A549 (cell line): ENCODE results near the gene PPP2R3B. TPM values are rescaled to one million over a fixed set of nuclear protein-coding genes. Genes with fewer than 3 reads are reported as not detected.

ENCODE experiments used
- ATAC-seq, 2 experiments: fragments of 200-7000 bp in 1 of 2; fragments of >200 bp in 1 of 2; cut with Nextera tagmentation in 1 of 2; cut with Tn5 transposase in 1 of 2; 3 replicates each; pipeline versions ENCODE4 v1.8.0 to v1.9.1; 2018 to 2020; ENCODE audit warnings: mild to moderate bottlenecking in 1 of 2, moderate library complexity in 1 of 2
- CTCF ChIA-PET: fragments of 300-600 bp; sonication (Branson Sonifier 250); formaldehyde crosslinking; extraction: SDS; loops from one replicate; lab custom pipeline; 2021; ENCODE audit warnings: antibody characterized with exemption, inconsistent platforms; lab: Yijun Ruan, JAX
- POLR2A ChIA-PET: fragments of 350-600 bp; formaldehyde crosslinking; extraction: SDS; loops from one replicate; lab custom pipeline; 2021; ENCODE audit warnings: antibody characterized with exemption, inconsistent platforms; lab: Yijun Ruan, JAX
- DNase-seq, 2 experiments: peaks; one replicate each; pipeline versions ENCODE4 v3.0.0 to v3.0.0-alpha.2; 2011 to 2016; ENCODE audit warnings: low read depth in 1 of 2, low spot score in 1 of 2
- FAIRE-seq: peaks from 2 replicates; lab custom pipeline; 2011; peaks lifted over from hg19 to GRCh38; lab: Jason Lieb, UNC
- H3K27ac ChIP-seq, 2 experiments: fragments of >200 bp; sonication (Bioruptor Twin); formaldehyde crosslinking; 3 replicates each; pipeline ENCODE4 v1.5.1; 2016 to 2017
- H3K4me1 ChIP-seq: fragments of >200 bp; sonication (Bioruptor Twin); formaldehyde crosslinking; 3 replicates; pipeline ENCODE4 v1.6.1; 2016
- H3K4me2 ChIP-seq: fragments of >200 bp; sonication (Bioruptor Twin); formaldehyde crosslinking; 3 replicates; pipeline ENCODE4 v1.6.1; 2016
- H3K4me3 ChIP-seq: fragments of >200 bp; sonication (Bioruptor Twin); formaldehyde crosslinking; 3 replicates; pipeline ENCODE4 v1.5.1; 2016
- H3K9me3 ChIP-seq: fragments of >200 bp; sonication (Bioruptor Twin); formaldehyde crosslinking; 3 replicates; pipeline ENCODE4 v1.6.1; 2016
- CHD2 ChIP-seq: fragments of 150-350 bp; IDR thresholded peaks from 2 replicates; pipeline ENCODE4 v1.6.1; 2014; ENCODE audit warnings: low read length; ENCODE audit not compliant: partially characterized antibody
- CHD4 ChIP-seq: fragments of 200-600 bp; sonication (generic); IDR thresholded peaks from 2 replicates; pipeline ENCODE4 v1.6.1; 2016; ENCODE audit warnings: antibody characterized with exemption, mild to moderate bottlenecking, borderline replicate concordance
- EHMT2 ChIP-seq: fragments of 200-600 bp; sonication (generic); IDR thresholded peaks from 2 replicates; pipeline ENCODE4 v1.6.1; 2016; ENCODE audit warnings: antibody characterized with exemption, low read depth, mild to moderate bottlenecking, moderate library complexity
- EP300 ChIP-seq, 2 experiments: fragments of >200 bp; sonication (Bioruptor Twin); formaldehyde crosslinking; IDR thresholded peaks; 2 replicates in 1 of 2; 3 replicates in 1 of 2; pipeline ENCODE4 v1.6.1; 2016 to 2017
- FOSB ChIP-seq: fragments of 250-450 bp; sonication (Bioruptor Pico); IDR thresholded peaks from 2 replicates; pipeline ENCODE4 v1.5.0; 2020; ENCODE audit warnings: mild to moderate bottlenecking, moderate library complexity
- FOSL2 ChIP-seq, 2 experiments: fragments of 450-650 bp in 1 of 2; fragments of >200 bp in 1 of 2; sonication (Bioruptor Twin) in 1 of 2; formaldehyde crosslinking; IDR thresholded peaks; 2 replicates each; pipeline versions ENCODE4 v1.5.0 to v1.6.1; 2016 to 2020; ENCODE audit warnings: mild to moderate bottlenecking in 1 of 2, moderate library complexity in 1 of 2
- HOXB13 ChIP-seq: fragments of 250-450 bp; sonication (Bioruptor Pico); IDR thresholded peaks from 2 replicates; pipeline ENCODE4 v1.5.0; 2020; ENCODE audit warnings: low read depth, mild to moderate bottlenecking, moderate library complexity
- HOXB5 ChIP-seq: fragments of 250-450 bp; sonication (Bioruptor Pico); IDR thresholded peaks from 2 replicates; pipeline ENCODE4 v1.5.0; 2020; ENCODE audit warnings: mild to moderate bottlenecking, moderate library complexity
- JUN ChIP-seq, 2 experiments: fragments of >200 bp; sonication (Bioruptor Twin); formaldehyde crosslinking; IDR thresholded peaks; 2 replicates in 1 of 2; 3 replicates in 1 of 2; pipeline ENCODE4 v1.6.1; 2016 to 2017
- KDM1A ChIP-seq: fragments of 200-600 bp; sonication (generic); IDR thresholded peaks from 2 replicates; pipeline ENCODE4 v1.6.1; 2016; ENCODE audit warnings: low read depth, mild to moderate bottlenecking
- MAFK ChIP-seq: fragments of 450-650 bp; IDR thresholded peaks from 2 replicates; pipeline ENCODE4 v1.6.1; 2014; ENCODE audit not compliant: partially characterized antibody
- MAZ ChIP-seq: fragments of 150-350 bp; IDR thresholded peaks from 2 replicates; pipeline ENCODE4 v1.6.1; 2014; ENCODE audit warnings: antibody characterized with exemption, low read depth, low read length, borderline replicate concordance
- MYC ChIP-seq: IDR thresholded peaks from 2 replicates; pipeline ENCODE4 v1.6.1; 2012; ENCODE audit warnings: mild to moderate bottlenecking, inconsistent platforms, low read length, improper control_type of control experiment, borderline replicate concordance
- NFE2L2 ChIP-seq: fragments of 150-350 bp; conservative IDR thresholded peaks from 2 replicates; pipeline ENCODE4 v1.6.1; 2014; ENCODE audit warnings: low read length
- NPAS2 ChIP-seq: fragments of 250-450 bp; sonication (Bioruptor Pico); IDR thresholded peaks from 2 replicates; pipeline ENCODE4 v1.8.0; 2022; ENCODE audit warnings: mild to moderate bottlenecking, moderate library complexity, borderline replicate concordance
- POLR2A ChIP-seq: IDR thresholded peaks from 2 replicates; pipeline ENCODE4 v1.6.1; 2012; ENCODE audit warnings: mild to moderate bottlenecking, low read length
- RAD21 ChIP-seq, 2 experiments: fragments of >200 bp in 1 of 2; sonication (Bioruptor Twin) in 1 of 2; formaldehyde crosslinking in 1 of 2; IDR thresholded peaks in 1 of 2; conservative IDR thresholded peaks in 1 of 2; 2 replicates in 1 of 2; 3 replicates in 1 of 2; pipeline ENCODE4 v1.6.1; 2012 to 2018; ENCODE audit warnings: inconsistent platforms in 1 of 2
- RCOR1 ChIP-seq: fragments of 150-350 bp; IDR thresholded peaks from 2 replicates; pipeline ENCODE4 v1.6.1; 2014; ENCODE audit warnings: antibody characterized with exemption, low read length, low read depth
- RFX5 ChIP-seq: fragments of 450-650 bp; IDR thresholded peaks from 2 replicates; pipeline ENCODE4 v1.7.1; 2014; ENCODE audit warnings: antibody characterized with exemption, mild to moderate bottlenecking, moderate library complexity
- RNF2 ChIP-seq: fragments of 200-600 bp; sonication (generic); IDR thresholded peaks from 2 replicates; pipeline ENCODE4 v1.6.1; 2016; ENCODE audit warnings: low read depth, mild to moderate bottlenecking, antibody characterized with exemption, moderate library complexity, borderline replicate concordance
- SMC3 ChIP-seq: fragments of >200 bp; sonication (Bioruptor Twin); formaldehyde crosslinking; IDR thresholded peaks from 3 replicates; pipeline ENCODE4 v1.6.1; 2018; ENCODE audit warnings: inconsistent platforms
- TFCP2L1 ChIP-seq: fragments of 250-450 bp; sonication (Bioruptor Pico); IDR thresholded peaks from 2 replicates; pipeline ENCODE4 v1.5.0; 2021; ENCODE audit warnings: mild to moderate bottlenecking
- ZFP36 ChIP-seq: fragments of 450-650 bp; IDR thresholded peaks from 2 replicates; pipeline ENCODE4 v1.6.1; 2014; ENCODE audit warnings: borderline replicate concordance; ENCODE audit not compliant: partially characterized antibody
- WGBS: methylation state at CpG from one replicate; pipeline ENCODE4 v1.1.6; 2017; ENCODE audit errors: missing lambda C conversion rate; 5-methylcytosine and 5-hydroxymethylcytosine counted together
- polyA plus RNA-seq, 4 experiments: library from polyadenylated mRNA; depleted of rRNA in 3 of 4; stranded (reverse); fragments of >200 nt; fragmentation: RNase III in 1 of 4; extraction: RNeasy Plus Mini Kit Qiagen cat#74134 plus additional on column Dnase treatment in 1 of 4; gene quantifications; 2 replicates in 3 of 4; 3 replicates in 1 of 4; pipeline ENCODE4 v1.2.3, GENCODE V29; 2011 to 2017
- TF ChIP-seq, protein P1 (sequence below): IDR thresholded peaks from 2 replicates; pipeline ENCODE4 v1.6.1; 2012
- TF ChIP-seq, protein P2 (sequence below): fragments of 200-600 bp; sonication (generic); IDR thresholded peaks from 2 replicates; pipeline ENCODE4 v1.6.1; 2016; ENCODE audit warnings: antibody characterized with exemption, mild to moderate bottlenecking, moderate library complexity
- TF ChIP-seq, protein P3 (sequence below): fragments of 450-650 bp; IDR thresholded peaks from 2 replicates; pipeline ENCODE4 v1.6.1; 2014; ENCODE audit warnings: antibody characterized with exemption

The PPP2R3B gene
- polyA plus RNA-seq, 2 of the 4 experiments (the other 2 are of a cell fraction): 12.6 to 29.6 TPM

GRCh38 chrX:346034-346813 lies 40.5 kb downstream of the PPP2R3B start:
- ChIA-PET POLR2A (no interaction called here), CTCF (no interaction called here)
- DNase-seq: no peak
- Histone ChIP-seq H3K27ac (no peak overlapping the region), H3K4me1 (no peaks in the 10 kb centered on the region), H3K9me3 (no peaks in the 10 kb centered on the region), H3K4me3 (no peak overlapping the region), H3K4me2 (no peak overlapping the region)
- TF ChIP-seq, protein P1, sequence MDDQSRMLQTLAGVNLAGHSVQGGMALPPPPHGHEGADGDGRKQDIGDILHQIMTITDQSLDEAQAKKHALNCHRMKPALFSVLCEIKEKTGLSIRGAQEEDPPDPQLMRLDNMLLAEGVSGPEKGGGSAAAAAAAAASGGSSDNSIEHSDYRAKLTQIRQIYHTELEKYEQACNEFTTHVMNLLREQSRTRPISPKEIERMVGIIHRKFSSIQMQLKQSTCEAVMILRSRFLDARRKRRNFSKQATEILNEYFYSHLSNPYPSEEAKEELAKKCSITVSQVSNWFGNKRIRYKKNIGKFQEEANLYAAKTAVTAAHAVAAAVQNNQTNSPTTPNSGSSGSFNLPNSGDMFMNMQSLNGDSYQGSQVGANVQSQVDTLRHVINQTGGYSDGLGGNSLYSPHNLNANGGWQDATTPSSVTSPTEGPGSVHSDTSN: no peak
- TF ChIP-seq HOXB5 (CRISPR knock-in tag): no peak
- no peak for TF ChIP-seq MYC
- TF ChIP-seq ZFP36: no peak
- TF ChIP-seq RAD21 (conservative IDR thresholded peaks at IDR 0.05 in 1 of 2, IDR thresholded peaks at IDR 0.05 in 1 of 2): no peak
- TF ChIP-seq EHMT2: no peak
- no peak for TF ChIP-seq POLR2A
- no peak for TF ChIP-seq CHD4
- no peak for TF ChIP-seq RNF2
- TF ChIP-seq NFE2L2: no peak
- no peak for TF ChIP-seq MAFK
- TF ChIP-seq MAZ: no peak
- TF ChIP-seq FOSL2 (IDR thresholded peaks at IDR 0.05): no peak
- TF ChIP-seq FOSL2 (CRISPR knock-in tag; IDR thresholded peaks at IDR 0.05): no peak
- no peak for TF ChIP-seq RCOR1
- TF ChIP-seq FOSB (CRISPR knock-in tag): no peak
- TF ChIP-seq NPAS2 (CRISPR knock-in tag): no peak
- TF ChIP-seq EP300 (IDR thresholded peaks at IDR 0.05): no peak
- TF ChIP-seq, protein P2, sequence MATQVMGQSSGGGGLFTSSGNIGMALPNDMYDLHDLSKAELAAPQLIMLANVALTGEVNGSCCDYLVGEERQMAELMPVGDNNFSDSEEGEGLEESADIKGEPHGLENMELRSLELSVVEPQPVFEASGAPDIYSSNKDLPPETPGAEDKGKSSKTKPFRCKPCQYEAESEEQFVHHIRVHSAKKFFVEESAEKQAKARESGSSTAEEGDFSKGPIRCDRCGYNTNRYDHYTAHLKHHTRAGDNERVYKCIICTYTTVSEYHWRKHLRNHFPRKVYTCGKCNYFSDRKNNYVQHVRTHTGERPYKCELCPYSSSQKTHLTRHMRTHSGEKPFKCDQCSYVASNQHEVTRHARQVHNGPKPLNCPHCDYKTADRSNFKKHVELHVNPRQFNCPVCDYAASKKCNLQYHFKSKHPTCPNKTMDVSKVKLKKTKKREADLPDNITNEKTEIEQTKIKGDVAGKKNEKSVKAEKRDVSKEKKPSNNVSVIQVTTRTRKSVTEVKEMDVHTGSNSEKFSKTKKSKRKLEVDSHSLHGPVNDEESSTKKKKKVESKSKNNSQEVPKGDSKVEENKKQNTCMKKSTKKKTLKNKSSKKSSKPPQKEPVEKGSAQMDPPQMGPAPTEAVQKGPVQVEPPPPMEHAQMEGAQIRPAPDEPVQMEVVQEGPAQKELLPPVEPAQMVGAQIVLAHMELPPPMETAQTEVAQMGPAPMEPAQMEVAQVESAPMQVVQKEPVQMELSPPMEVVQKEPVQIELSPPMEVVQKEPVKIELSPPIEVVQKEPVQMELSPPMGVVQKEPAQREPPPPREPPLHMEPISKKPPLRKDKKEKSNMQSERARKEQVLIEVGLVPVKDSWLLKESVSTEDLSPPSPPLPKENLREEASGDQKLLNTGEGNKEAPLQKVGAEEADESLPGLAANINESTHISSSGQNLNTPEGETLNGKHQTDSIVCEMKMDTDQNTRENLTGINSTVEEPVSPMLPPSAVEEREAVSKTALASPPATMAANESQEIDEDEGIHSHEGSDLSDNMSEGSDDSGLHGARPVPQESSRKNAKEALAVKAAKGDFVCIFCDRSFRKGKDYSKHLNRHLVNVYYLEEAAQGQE: no peak
- TF ChIP-seq SMC3: no peak
- ATAC-seq: no peak
- FAIRE-seq: no peak
- 93% methylated on average over 59 of the region's 75 CpGs for WGBS

DNA sequence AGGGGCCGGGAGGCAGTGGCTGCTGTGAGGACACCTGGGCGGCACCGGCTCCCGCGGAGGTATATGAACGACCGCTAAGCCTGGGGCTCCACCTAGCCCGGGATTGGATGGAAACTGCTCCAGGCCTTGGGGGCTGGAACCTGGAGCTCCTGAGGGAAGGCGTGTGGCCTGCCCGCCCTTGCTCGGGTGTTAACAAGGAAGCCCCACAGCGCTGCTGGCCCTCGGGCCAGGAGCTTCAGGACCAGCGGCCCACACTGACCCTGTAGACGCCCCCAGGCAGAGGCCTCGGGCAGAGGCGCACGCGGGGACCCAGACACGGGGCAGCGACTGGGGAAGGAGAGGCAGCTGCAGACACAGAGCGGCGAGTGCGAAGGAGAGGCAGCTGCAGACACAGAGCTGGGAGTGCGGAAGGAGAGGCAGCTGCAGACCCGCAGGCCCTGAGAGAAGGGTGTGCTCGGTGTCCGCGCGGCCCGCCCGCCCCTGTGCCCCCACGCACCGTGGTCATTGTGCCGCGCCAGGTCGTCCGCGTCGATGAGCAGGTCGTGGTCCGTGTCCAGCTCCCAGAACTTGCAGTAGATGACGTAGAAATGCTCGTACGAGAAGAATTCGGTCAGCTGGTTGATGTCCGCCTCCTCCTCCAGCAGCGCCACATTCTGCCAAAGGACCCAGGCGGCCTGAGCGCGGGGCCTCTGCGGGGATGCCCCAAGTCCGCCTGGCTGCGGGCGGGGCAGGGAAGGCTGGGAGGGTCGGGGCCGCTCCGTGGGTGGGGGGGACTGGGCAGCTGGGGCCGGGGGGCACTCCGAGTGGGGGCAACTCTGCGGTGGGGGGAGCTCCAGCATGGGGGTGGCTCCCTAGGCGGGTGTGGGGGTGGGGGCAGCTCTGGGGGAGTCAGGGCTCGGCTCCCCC lies 41.4 kb downstream of the PPP2R3B start:
- ChIA-PET CTCF (no interaction called here), POLR2A (no interaction called here)
- 91% methylated on average over 54 of the region's 63 CpGs for WGBS
- DNase-seq: no peak
- no peak for FAIRE-seq
- Histone ChIP-seq H3K9me3 (no peaks in the 10 kb centered on the region), H3K27ac (no peak overlapping the region), H3K4me1 (no peaks in the 10 kb centered on the region), H3K4me2 (no peak overlapping the region), H3K4me3 (no peak overlapping the region)
- no peak; a peak in 1 of 6 replicates for ATAC-seq
- TF ChIP-seq EP300 (IDR thresholded peaks at IDR 0.05) (no peak), JUN (IDR thresholded peaks at IDR 0.05) (no peak), RNF2 (no peak), RAD21 (conservative IDR thresholded peaks at IDR 0.05 in 1 of 2, IDR thresholded peaks at IDR 0.05 in 1 of 2) (no peak), TFCP2L1 (CRISPR knock-in tag) (no peak), RFX5 (no peak), HOXB13 (CRISPR knock-in tag) (no peak), EHMT2 (no peak), KDM1A (no peak), CHD2 (no peak)
- TF ChIP-seq, protein P3, sequence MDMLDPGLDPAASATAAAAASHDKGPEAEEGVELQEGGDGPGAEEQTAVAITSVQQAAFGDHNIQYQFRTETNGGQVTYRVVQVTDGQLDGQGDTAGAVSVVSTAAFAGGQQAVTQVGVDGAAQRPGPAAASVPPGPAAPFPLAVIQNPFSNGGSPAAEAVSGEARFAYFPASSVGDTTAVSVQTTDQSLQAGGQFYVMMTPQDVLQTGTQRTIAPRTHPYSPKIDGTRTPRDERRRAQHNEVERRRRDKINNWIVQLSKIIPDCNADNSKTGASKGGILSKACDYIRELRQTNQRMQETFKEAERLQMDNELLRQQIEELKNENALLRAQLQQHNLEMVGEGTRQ: no peak
- TF ChIP-seq, protein P1: no peak
